WERI-Rb-1 (cell line): ENCODE data around the gene ENOX2.

ENCODE experiments used
- DNase-seq: peaks from one replicate; pipeline ENCODE4 v3.0.0-alpha.2; 2020
- H3K27ac ChIP-seq: fragments of 250-450 bp; sonication (Bioruptor Pico); 2 replicates; pipeline ENCODE4 v1.5.1; 2020; ENCODE audit warnings: mild to moderate bottlenecking, moderate library complexity
- H3K27me3 ChIP-seq: fragments of 250-450 bp; sonication (Bioruptor Pico); 2 replicates; pipeline ENCODE4 v1.5.1; 2021; ENCODE audit warnings: mild to moderate bottlenecking, low read depth, moderate library complexity; ENCODE audit not compliant: insufficient read depth, severe bottlenecking
- H3K36me3 ChIP-seq: fragments of 250-450 bp; sonication (Bioruptor Pico); 2 replicates; pipeline ENCODE4 v1.5.1; 2020; ENCODE audit warnings: mild to moderate bottlenecking, moderate library complexity
- H3K4me3 ChIP-seq: 2 replicates; pipeline ENCODE4 v1.5.1; 2011; ENCODE audit warnings: low read depth, mild to moderate bottlenecking, control low read depth, low read length
- H3K9me3 ChIP-seq: fragments of 250-450 bp; sonication (Bioruptor Pico); 2 replicates; pipeline ENCODE4 v1.5.1; 2021; ENCODE audit warnings: mild to moderate bottlenecking, moderate library complexity; ENCODE audit not compliant: severe bottlenecking
- TF ChIP-seq, protein P1 (sequence below): IDR thresholded peaks from 2 replicates; pipeline ENCODE4 v1.5.1; 2011; ENCODE audit warnings: low read depth, mild to moderate bottlenecking, control low read depth, inconsistent platforms, low read length

Gene ENOX2

DNA sequence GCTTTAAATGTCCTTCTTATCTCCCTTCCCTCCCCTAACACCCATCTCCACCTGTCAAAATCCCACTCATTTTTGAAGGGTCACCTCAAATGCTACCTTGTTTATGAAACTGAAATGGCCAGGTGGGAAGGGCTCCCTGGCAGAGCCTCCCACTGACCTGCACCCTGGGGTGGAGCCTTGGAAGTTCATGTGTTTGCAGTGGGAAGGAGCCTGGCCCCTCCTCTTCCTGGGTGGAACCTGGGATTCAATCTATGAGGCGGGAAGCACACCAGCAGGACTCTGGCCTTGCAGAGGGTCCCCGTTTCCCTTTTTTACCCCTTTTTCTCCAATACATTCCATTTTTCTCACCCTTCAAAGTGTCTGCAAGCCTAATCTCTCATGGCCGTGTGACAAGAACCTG, 197.4 kb downstream of the ENOX2 start:
- TF ChIP-seq, protein P1, sequence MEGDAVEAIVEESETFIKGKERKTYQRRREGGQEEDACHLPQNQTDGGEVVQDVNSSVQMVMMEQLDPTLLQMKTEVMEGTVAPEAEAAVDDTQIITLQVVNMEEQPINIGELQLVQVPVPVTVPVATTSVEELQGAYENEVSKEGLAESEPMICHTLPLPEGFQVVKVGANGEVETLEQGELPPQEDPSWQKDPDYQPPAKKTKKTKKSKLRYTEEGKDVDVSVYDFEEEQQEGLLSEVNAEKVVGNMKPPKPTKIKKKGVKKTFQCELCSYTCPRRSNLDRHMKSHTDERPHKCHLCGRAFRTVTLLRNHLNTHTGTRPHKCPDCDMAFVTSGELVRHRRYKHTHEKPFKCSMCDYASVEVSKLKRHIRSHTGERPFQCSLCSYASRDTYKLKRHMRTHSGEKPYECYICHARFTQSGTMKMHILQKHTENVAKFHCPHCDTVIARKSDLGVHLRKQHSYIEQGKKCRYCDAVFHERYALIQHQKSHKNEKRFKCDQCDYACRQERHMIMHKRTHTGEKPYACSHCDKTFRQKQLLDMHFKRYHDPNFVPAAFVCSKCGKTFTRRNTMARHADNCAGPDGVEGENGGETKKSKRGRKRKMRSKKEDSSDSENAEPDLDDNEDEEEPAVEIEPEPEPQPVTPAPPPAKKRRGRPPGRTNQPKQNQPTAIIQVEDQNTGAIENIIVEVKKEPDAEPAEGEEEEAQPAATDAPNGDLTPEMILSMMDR = no peak
- no peaks in the 10 kb centered on the region for H3K36me3 ChIP-seq
- DNase-seq = no peak
- no peak overlapping the region for H3K4me3 ChIP-seq
- H3K27ac ChIP-seq = no peak overlapping the region
- H3K27me3 ChIP-seq = no peaks in the 10 kb centered on the region
- H3K9me3 ChIP-seq = no peaks in the 10 kb centered on the region

DNA sequence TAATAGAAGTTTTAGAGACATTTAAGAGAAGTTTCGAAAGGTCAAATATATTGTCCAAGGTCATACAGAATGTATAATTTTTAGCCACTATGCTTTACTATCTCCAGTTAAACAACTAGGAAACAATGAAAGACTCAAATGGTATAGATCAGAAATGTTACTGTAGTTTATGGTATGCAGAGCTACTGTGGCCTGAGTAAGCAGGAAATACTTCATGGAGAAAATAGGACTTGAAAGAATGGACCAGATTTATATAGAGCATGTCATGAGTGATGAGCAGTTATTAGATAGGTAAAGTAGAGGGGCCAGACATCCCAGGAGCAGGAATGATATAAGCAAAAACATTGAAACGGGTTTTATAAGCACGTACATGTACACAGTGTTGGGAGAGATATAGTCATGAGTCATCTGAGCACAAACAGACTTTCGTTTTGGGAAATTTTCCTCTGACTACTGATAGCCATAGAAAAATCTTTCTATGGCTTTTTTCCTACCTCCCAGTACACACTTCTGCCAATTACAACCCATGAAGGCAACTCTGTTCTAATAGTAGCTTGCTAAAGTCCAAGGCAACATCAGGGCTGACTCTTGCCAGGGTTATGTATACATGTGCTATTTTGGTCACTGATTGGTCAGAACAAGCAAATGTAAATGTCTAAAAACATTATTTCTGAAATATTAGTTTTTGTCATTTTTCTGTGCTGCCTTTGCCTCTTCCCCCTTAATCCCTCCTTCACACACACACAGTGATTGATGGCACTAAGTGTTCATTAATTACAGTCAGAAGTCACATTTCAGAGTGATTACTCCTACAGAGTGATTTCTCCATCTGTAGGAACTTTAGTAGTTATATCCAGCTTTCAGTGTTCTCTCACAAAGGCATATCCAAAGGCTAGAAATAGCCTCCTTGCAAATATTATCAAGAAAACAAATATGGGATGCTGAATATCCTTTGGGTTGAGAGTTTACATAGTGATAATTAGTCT, 198.7 kb downstream of the ENOX2 start:
- no peak for DNase-seq
- H3K9me3 ChIP-seq = no peaks in the 10 kb centered on the region
- H3K27me3 ChIP-seq = no peaks in the 10 kb centered on the region
- H3K27ac ChIP-seq = no peak overlapping the region
- no peaks in the 10 kb centered on the region for H3K36me3 ChIP-seq
- H3K4me3 ChIP-seq = no peak overlapping the region
- TF ChIP-seq, protein P1 = no peak

DNA sequence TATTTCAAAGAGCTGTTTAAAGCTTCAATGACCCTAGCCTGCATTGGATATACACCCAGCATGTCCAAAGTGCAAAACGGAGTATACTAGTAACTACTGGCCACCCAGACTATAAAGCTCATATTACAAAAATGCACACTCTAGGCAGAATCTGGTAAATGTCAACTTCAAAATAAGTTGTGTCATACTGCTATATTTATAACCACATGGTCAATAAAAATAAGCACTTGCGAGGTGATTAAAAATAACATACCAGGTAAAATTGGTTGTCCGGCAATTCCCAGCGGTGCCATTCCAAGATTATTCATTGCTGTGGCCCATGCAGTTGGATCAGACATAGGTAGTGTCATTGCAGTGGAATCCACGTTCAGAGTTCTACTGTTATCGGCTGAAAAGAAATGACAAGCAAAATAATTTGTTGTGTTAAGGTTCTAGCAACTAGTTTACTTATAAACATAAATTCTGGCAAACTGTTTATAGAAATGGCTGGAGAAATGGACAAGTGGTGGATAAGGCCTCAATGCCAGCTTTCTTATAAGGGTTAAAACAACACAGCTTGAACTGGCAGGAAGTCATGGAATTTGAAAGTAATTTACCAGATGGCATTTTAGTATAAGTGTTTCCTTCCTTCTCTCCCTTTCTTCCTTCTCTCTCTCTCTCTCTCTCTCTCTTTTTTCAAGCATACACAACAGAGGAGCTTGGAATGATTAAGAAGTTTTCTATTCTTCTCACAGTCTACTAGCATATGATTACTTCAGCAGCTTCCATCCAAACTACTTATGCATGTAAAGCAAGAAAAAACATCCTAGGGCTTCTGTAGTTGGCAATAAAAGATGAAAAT, 199.9 kb downstream of the ENOX2 start:
- H3K4me3 ChIP-seq = no peak overlapping the region
- TF ChIP-seq, protein P1 = no peak
- H3K9me3 ChIP-seq = no peaks in the 10 kb centered on the region
- H3K27me3 ChIP-seq = no peaks in the 10 kb centered on the region
- no peak overlapping the region for H3K27ac ChIP-seq
- no peak for DNase-seq
- no peaks in the 10 kb centered on the region for H3K36me3 ChIP-seq

DNA sequence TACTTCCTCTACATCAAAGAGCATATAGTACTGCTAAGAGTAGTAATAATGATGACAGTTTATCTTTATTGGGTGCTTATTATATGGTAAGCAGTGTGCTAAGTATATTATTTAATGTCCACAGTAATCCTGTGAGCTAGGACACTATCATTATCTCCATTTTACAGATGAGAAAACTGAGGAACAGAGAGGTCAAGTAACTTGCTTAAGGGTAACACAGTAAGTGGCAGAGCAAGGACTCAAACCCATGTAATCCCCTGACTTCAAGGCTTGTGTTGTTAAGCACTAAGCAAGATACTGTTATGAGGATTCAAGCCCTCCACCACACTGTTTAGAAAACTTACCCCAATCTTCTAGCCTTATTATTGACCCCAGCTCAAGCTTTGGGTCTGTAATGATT, 202.4 kb downstream of the ENOX2 start:
- Histone ChIP-seq H3K27me3 (no peaks in the 10 kb centered on the region), H3K9me3 (no peaks in the 10 kb centered on the region), H3K4me3 (no peak overlapping the region), H3K36me3 (no peaks in the 10 kb centered on the region), H3K27ac (no peak overlapping the region)
- TF ChIP-seq, protein P1 = no peak
- no peak for DNase-seq

DNA sequence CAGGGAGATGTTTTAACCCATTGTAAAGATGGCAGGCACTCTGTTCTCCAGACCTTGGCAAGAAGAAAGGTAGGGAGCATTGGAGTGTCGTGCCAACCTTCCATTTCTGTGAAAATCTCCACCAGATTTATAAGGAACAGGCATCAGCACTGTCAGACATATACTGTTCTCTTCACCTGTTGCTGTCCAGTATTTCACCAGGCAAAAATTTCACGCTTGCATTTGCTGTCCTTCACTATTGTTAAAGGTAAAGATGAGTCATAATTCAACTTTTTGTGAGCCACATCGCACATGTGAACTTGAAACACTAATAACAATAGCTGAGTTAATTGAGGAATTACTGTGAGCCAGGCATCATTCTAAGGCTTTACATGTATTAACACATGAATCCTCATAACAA, 203.4 kb downstream of the ENOX2 start:
- Histone ChIP-seq H3K27ac (no peak overlapping the region), H3K36me3 (no peaks in the 10 kb centered on the region), H3K27me3 (no peaks in the 10 kb centered on the region), H3K9me3 (no peaks in the 10 kb centered on the region), H3K4me3 (no peak overlapping the region)
- TF ChIP-seq, protein P1 = no peak
- no peak for DNase-seq
